ENCODE measurements around the gene CHRM5. TPM values are rescaled to one million over a fixed set of nuclear protein-coding genes. Genes with fewer than 3 reads are reported as not detected.
A peak's percentile ranks its signal among the peaks of the same experiment; 100 is the strongest.

Gene CHRM5
- total RNA-seq, 1 donor from 2014 or later = 0.07 TPM

- H3K27me3 ChIP-seq (ENCODE audit: insufficient read depth, low read length) = no peaks in the 10 kb centered on the region
- H3K79me2 ChIP-seq (ENCODE audit: insufficient read depth, low read length) = peaks cover 49% of the 10 kb centered on the region
- H3K4me3 ChIP-seq (ENCODE audit: insufficient read depth, low read depth, low read length) = peak overlapping the region; percentile 97
- Mint-ChIP-seq H3K27ac (ENCODE audit: unreplicated experiment) (peak overlapping the region; percentile 99), H3K4me1 (ENCODE audit: low read depth, unreplicated experiment) (peaks cover 2% of the 10 kb centered on the region), H3K36me3 (ENCODE audit: low read depth, unreplicated experiment) (peaks cover 10% of the 10 kb centered on the region), H3K4me3 (ENCODE audit: unreplicated experiment) (peak overlapping the region; percentile 99), H3K9me3 (ENCODE audit: unreplicated experiment) (no peaks in the 10 kb centered on the region), H3K27me3 (ENCODE audit: low read depth, unreplicated experiment) (no peaks in the 10 kb centered on the region)
- peaks cover 14% of the 10 kb centered on the region for H4K20me1 ChIP-seq (ENCODE audit: insufficient read depth, low read length)
- no peak for FAIRE-seq
- H3K4me2 ChIP-seq (ENCODE audit: low read length) = peak overlapping the region; percentile 98
- TF ChIP-seq EZH2 (IDR thresholded peaks at IDR 0.05; ENCODE audit: insufficient read depth, low read length) (no peak), CTCF (IDR thresholded peaks at IDR 0.05; ENCODE audit: insufficient read depth, low read depth, low read length) (no peak)
- peak overlapping the region; percentile 86 for H3K27ac ChIP-seq (ENCODE audit: low read depth, low read length)
- DNase-seq (ENCODE audit: low read depth) = no peak
- peaks cover 3% of the 10 kb centered on the region for H3K36me3 ChIP-seq (ENCODE audit: insufficient read depth, low read length)
- peak overlapping the region; percentile 98 for H3K9ac ChIP-seq (ENCODE audit: low read length)
- peaks cover 9% of the 10 kb centered on the region for H3K4me1 ChIP-seq (ENCODE audit: insufficient read depth, low read length)
- H3K9me3 ChIP-seq (ENCODE audit: insufficient read depth, low read depth, low read length) = no peaks in the 10 kb centered on the region
- peak overlapping the region; percentile 80 for H2AFZ ChIP-seq (ENCODE audit: low read depth, low read length)
These were observed 134.1 kb downstream of the CHRM5 start for GRCh38 chr15:34102175-34102925.

DNA sequence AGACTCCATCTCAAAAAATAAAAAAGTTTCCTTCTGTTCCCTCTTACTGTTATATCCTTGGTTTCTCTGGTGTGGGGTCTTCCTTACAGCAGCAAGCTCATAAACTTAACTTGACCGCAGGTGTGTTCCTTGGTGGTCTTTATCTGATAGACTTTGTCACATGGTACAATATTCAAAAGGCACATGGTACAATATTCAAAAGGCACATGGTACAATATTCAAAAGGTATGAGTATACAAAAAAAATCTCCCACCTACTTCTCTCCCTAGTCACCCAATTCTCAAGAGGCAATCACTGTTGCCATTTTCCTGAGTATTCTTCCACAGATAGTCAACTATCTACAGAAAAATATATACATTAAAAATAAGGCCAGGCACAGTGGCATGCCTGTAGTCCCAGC is 138.1 kb downstream of the CHRM5 start:
- Histone ChIP-seq H3K9me3 (ENCODE audit: insufficient read depth, low read depth, low read length) (no peaks in the 10 kb centered on the region), H3K9ac (ENCODE audit: low read length) (no peak overlapping the region), H3K27ac (ENCODE audit: low read depth, low read length) (no peak overlapping the region), H3K4me3 (ENCODE audit: insufficient read depth, low read depth, low read length) (no peak overlapping the region), H3K27me3 (ENCODE audit: insufficient read depth, low read length) (no peaks in the 10 kb centered on the region), H3K4me1 (ENCODE audit: insufficient read depth, low read length) (peaks cover 4% of the 10 kb centered on the region), H3K79me2 (ENCODE audit: insufficient read depth, low read length) (peaks cover 10% of the 10 kb centered on the region), H3K4me2 (ENCODE audit: low read length) (no peak overlapping the region), H3K36me3 (ENCODE audit: insufficient read depth, low read length) (no peaks in the 10 kb centered on the region), H4K20me1 (ENCODE audit: insufficient read depth, low read length) (no peaks in the 10 kb centered on the region), H2AFZ (ENCODE audit: low read depth, low read length) (no peak overlapping the region)
- no peak overlapping the region for H3K4me3 Mint-ChIP-seq (ENCODE audit: unreplicated experiment)
- no peaks in the 10 kb centered on the region for H3K27me3 Mint-ChIP-seq (ENCODE audit: low read depth, unreplicated experiment)
- no peak for TF ChIP-seq EZH2 (IDR thresholded peaks at IDR 0.05; ENCODE audit: insufficient read depth, low read length)
- no peak for TF ChIP-seq CTCF (IDR thresholded peaks at IDR 0.05; ENCODE audit: insufficient read depth, low read depth, low read length)
- H3K36me3 Mint-ChIP-seq (ENCODE audit: low read depth, unreplicated experiment) = peaks cover 7% of the 10 kb centered on the region
- H3K27ac Mint-ChIP-seq (ENCODE audit: unreplicated experiment) = no peak overlapping the region
- H3K4me1 Mint-ChIP-seq (ENCODE audit: low read depth, unreplicated experiment) = peaks cover 2% of the 10 kb centered on the region
- DNase-seq (ENCODE audit: low read depth) (no peak), FAIRE-seq (no peak)
- H3K9me3 Mint-ChIP-seq (ENCODE audit: unreplicated experiment) = no peaks in the 10 kb centered on the region

DNA sequence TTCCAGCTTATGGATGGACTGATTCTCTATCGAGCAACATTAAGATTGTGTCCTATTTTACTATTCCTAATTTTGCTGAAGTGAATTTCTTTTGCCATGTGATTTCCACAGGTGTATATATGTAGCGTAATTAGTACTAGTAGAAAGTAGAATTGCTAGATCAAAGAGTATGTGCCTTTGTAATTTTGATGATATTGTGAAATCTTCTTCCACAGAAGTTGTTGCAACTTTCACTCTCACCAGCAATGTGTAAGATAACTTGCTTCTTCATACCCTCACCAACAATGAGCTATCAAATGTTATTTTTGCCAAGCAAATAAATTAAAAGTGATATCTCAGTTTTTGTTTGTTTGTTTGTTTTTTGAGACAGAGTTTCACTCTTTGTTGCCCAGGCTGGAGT is 139.0 kb downstream of the CHRM5 start:
- H3K27ac ChIP-seq (ENCODE audit: low read depth, low read length) = no peak overlapping the region
- FAIRE-seq (no peak), DNase-seq (ENCODE audit: low read depth) (no peak)
- peaks cover 4% of the 10 kb centered on the region for H3K4me1 ChIP-seq (ENCODE audit: insufficient read depth, low read length)
- H3K79me2 ChIP-seq (ENCODE audit: insufficient read depth, low read length) = peaks cover 8% of the 10 kb centered on the region
- peaks cover 2% of the 10 kb centered on the region for H3K4me1 Mint-ChIP-seq (ENCODE audit: low read depth, unreplicated experiment)
- no peaks in the 10 kb centered on the region for H3K27me3 ChIP-seq (ENCODE audit: insufficient read depth, low read length)
- no peaks in the 10 kb centered on the region for H3K9me3 ChIP-seq (ENCODE audit: insufficient read depth, low read depth, low read length)
- no peak overlapping the region for H3K4me3 Mint-ChIP-seq (ENCODE audit: unreplicated experiment)
- H3K4me3 ChIP-seq (ENCODE audit: insufficient read depth, low read depth, low read length) = no peak overlapping the region
- no peaks in the 10 kb centered on the region for H3K36me3 ChIP-seq (ENCODE audit: insufficient read depth, low read length)
- H4K20me1 ChIP-seq (ENCODE audit: insufficient read depth, low read length) = no peaks in the 10 kb centered on the region
- H3K27me3 Mint-ChIP-seq (ENCODE audit: low read depth, unreplicated experiment) = no peaks in the 10 kb centered on the region
- no peak overlapping the region for H3K9ac ChIP-seq (ENCODE audit: low read length)
- H3K9me3 Mint-ChIP-seq (ENCODE audit: unreplicated experiment) = no peaks in the 10 kb centered on the region
- no peak for TF ChIP-seq CTCF (IDR thresholded peaks at IDR 0.05; ENCODE audit: insufficient read depth, low read depth, low read length)
- no peak for TF ChIP-seq EZH2 (IDR thresholded peaks at IDR 0.05; ENCODE audit: insufficient read depth, low read length)
- no peak overlapping the region for H3K4me2 ChIP-seq (ENCODE audit: low read length)
- H3K36me3 Mint-ChIP-seq (ENCODE audit: low read depth, unreplicated experiment) = peaks cover 5% of the 10 kb centered on the region
- H3K27ac Mint-ChIP-seq (ENCODE audit: unreplicated experiment) = no peak overlapping the region
- no peak overlapping the region for H2AFZ ChIP-seq (ENCODE audit: low read depth, low read length)
